Fibroblast of lung (primary cell): ENCODE data around the gene TMEM115.

Experiments
- EZH2 ChIP-seq: IDR thresholded peaks from 2 replicates; pipeline ENCODE4 v1.5.1; 2012; ENCODE audit warnings: low read length, control low read depth, mild to moderate bottlenecking; ENCODE audit errors: missing control alignments
- TF ChIP-seq, protein P1 (sequence below), 2 donors: IDR thresholded peaks in 1 of 2; conservative IDR thresholded peaks in 1 of 2; 1 replicate in 1 of 2; 2 replicates in 1 of 2; pipeline ENCODE4 v1.5.1; 2011 to 2012; ENCODE audit warnings: low read length in 2 of 2, control low read depth in 1 of 2, inconsistent platforms in 1 of 2, low read depth in 1 of 2, mild to moderate bottlenecking in 1 of 2

DNA sequence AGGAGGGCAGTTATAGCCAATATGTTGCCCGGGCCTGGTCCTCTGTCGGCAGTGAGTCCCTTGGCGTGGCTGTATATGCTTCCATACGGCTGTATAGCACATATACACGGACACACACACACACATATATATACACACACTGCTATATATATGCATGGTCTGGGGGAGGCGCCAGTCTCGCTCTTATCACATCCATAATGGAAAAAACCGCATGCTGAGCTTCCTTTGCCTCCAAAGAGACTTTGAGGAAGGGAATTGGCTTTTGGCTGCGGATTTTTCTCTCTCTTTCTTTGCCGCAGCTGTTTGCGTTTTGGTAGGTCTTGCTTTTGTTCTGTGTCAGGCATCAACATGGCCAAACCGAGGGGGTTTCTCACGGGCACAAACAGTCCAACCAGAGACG is 11.3 kb upstream of the TMEM115 start:
- TF ChIP-seq, protein P1, sequence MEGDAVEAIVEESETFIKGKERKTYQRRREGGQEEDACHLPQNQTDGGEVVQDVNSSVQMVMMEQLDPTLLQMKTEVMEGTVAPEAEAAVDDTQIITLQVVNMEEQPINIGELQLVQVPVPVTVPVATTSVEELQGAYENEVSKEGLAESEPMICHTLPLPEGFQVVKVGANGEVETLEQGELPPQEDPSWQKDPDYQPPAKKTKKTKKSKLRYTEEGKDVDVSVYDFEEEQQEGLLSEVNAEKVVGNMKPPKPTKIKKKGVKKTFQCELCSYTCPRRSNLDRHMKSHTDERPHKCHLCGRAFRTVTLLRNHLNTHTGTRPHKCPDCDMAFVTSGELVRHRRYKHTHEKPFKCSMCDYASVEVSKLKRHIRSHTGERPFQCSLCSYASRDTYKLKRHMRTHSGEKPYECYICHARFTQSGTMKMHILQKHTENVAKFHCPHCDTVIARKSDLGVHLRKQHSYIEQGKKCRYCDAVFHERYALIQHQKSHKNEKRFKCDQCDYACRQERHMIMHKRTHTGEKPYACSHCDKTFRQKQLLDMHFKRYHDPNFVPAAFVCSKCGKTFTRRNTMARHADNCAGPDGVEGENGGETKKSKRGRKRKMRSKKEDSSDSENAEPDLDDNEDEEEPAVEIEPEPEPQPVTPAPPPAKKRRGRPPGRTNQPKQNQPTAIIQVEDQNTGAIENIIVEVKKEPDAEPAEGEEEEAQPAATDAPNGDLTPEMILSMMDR (conservative IDR thresholded peaks at IDR 0.05 in 1 of 2, IDR thresholded peaks at IDR 0.05 in 1 of 2; ENCODE audit: low read depth in 1 of 2, low read length in 2 of 2) = peak in 1 of 2 donors; percentile 36
- no peak for TF ChIP-seq EZH2
